CD14-positive monocyte (primary cell): ENCODE measurements around the gene STX18. TPM values are rescaled to one million over a fixed set of nuclear protein-coding genes. Genes with fewer than 3 reads are reported as not detected.

Experiments
- DNase-seq, 3 donors: peaks; one replicate each; pipeline ENCODE4 v3.0.0-alpha.2; 2011 to 2022
- H2AFZ ChIP-seq: 2 replicates; pipeline ENCODE4 v1.6.0; 2012; ENCODE audit warnings: mild to moderate bottlenecking, low read depth, low read length, inconsistent platforms; ENCODE audit not compliant: insufficient read depth, poor library complexity, severe bottlenecking
- H3K27ac ChIP-seq, 2 donors: 1 replicate in 1 of 2; 2 replicates in 1 of 2; pipeline ENCODE4 v1.5.1; 2012 to 2013; ENCODE audit warnings: low read length in 2 of 2, control low read depth in 1 of 2, inconsistent platforms in 1 of 2, low read depth in 1 of 2, mild to moderate bottlenecking in 1 of 2
- H3K27me3 ChIP-seq, 2 donors: one replicate each; pipeline versions ENCODE4 v1.6.0 to v1.6.1; 2011 to 2013; ENCODE audit warnings: low read length in 2 of 2; ENCODE audit not compliant: control insufficient read depth in 2 of 2, insufficient read depth in 2 of 2
- H3K36me3 ChIP-seq, 2 donors: replicated peaks in 1 of 2; 1 replicate in 1 of 2; 2 replicates in 1 of 2; pipeline versions ENCODE4 v1.5.1 to v1.6.1; 2012 to 2013; ENCODE audit warnings: low read length in 2 of 2, control low read depth in 1 of 2, inconsistent platforms in 1 of 2, mild to moderate bottlenecking in 1 of 2; ENCODE audit not compliant: insufficient read depth in 2 of 2, control insufficient read depth in 1 of 2
- H3K4me1 ChIP-seq, 2 donors: 1 replicate in 1 of 2; 2 replicates in 1 of 2; pipeline versions ENCODE4 v1.5.1 to v1.6.1; 2012 to 2013; ENCODE audit warnings: low read length in 2 of 2, control low read depth in 1 of 2, inconsistent platforms in 1 of 2, mild to moderate bottlenecking in 1 of 2, moderate library complexity in 1 of 2; ENCODE audit not compliant: insufficient read depth in 2 of 2, control insufficient read depth in 1 of 2
- H3K4me2 ChIP-seq: replicated peaks from 2 replicates; pipeline ENCODE3; 2012; ENCODE audit warnings: low read length, moderate library complexity, mild to moderate bottlenecking; ENCODE audit not compliant: poor library complexity, severe bottlenecking; ENCODE audit errors: extremely low read depth
- H3K4me3 ChIP-seq, 3 experiments: fragments of 200-600 bp in 1 of 3; sonication (generic) in 1 of 3; replicated peaks in 1 of 3; 1 replicate in 2 of 3; 2 replicates in 1 of 3; pipeline ENCODE4 v1.5.1; 2011 to 2013; ENCODE audit warnings: low read length in 3 of 3, mild to moderate bottlenecking in 3 of 3, control low read depth in 2 of 3, low read depth in 2 of 3, inconsistent platforms in 1 of 3, moderate library complexity in 1 of 3
- H3K79me2 ChIP-seq: 2 replicates; pipeline ENCODE4 v1.6.0; 2012; ENCODE audit warnings: mild to moderate bottlenecking, control low read depth, inconsistent platforms, low read length, moderate library complexity; ENCODE audit not compliant: insufficient read depth
- H3K9ac ChIP-seq: 2 replicates; pipeline ENCODE4 v1.6.0; 2017; ENCODE audit warnings: low read length, mild to moderate bottlenecking; ENCODE audit not compliant: insufficient read depth, poor library complexity, severe bottlenecking
- H3K9me3 ChIP-seq, 2 donors: replicated peaks in 1 of 2; 1 replicate in 1 of 2; 2 replicates in 1 of 2; pipeline versions ENCODE4 v1.5.1 to v1.6.1; 2012 to 2013; ENCODE audit warnings: low read length in 2 of 2, control low read depth in 1 of 2; ENCODE audit not compliant: control insufficient read depth in 1 of 2, insufficient read depth in 1 of 2
- H4K20me1 ChIP-seq: 2 replicates; pipeline ENCODE4 v1.6.0; 2012; ENCODE audit warnings: mild to moderate bottlenecking, low read length, control low read depth, moderate library complexity; ENCODE audit not compliant: insufficient read depth
- H3K27ac Mint-ChIP-seq, 7 donors: one replicate each; pipeline ENCODE4 v1.8.0; 2020; ENCODE audit warnings: mild to moderate bottlenecking in 7 of 7, mixed read lengths in 7 of 7, moderate library complexity in 6 of 7, inconsistent platforms in 2 of 7
- H3K27me3 Mint-ChIP-seq, 3 donors: one replicate each; pipeline ENCODE4 v1.8.0; 2021 to 2022; ENCODE audit warnings: low read depth in 3 of 3, mild to moderate bottlenecking in 3 of 3, mixed read lengths in 3 of 3, moderate library complexity in 3 of 3, inconsistent platforms in 1 of 3
- H3K36me3 Mint-ChIP-seq, 2 donors: one replicate each; pipeline ENCODE4 v1.8.0; 2020; ENCODE audit warnings: mixed read lengths in 2 of 2, inconsistent platforms in 1 of 2, mild to moderate bottlenecking in 1 of 2
- H3K4me1 Mint-ChIP-seq: one replicate; pipeline ENCODE4 v1.8.0; 2020; ENCODE audit warnings: mild to moderate bottlenecking, mixed read lengths
- H3K4me3 Mint-ChIP-seq, 2 donors: one replicate each; pipeline ENCODE4 v1.8.0; 2020; ENCODE audit warnings: mild to moderate bottlenecking in 2 of 2, mixed read lengths in 2 of 2, moderate library complexity in 1 of 2
- H3K9me3 Mint-ChIP-seq, 7 donors: one replicate each; pipeline ENCODE4 v1.8.0; 2020 to 2022; ENCODE audit warnings: mixed read lengths in 7 of 7, mild to moderate bottlenecking in 6 of 7, moderate library complexity in 6 of 7, inconsistent platforms in 2 of 7
- CTCF ChIP-seq: fragments of 200-600 bp; IDR thresholded peaks from one replicate; pipeline ENCODE4 v1.8.0; 2022; ENCODE audit warnings: antibody characterized with exemption, mild to moderate bottlenecking
- WGBS: methylation state at CpG from one replicate; pipeline ENCODE4 v1.1.5; 2013; ENCODE audit warnings: missing lambda C conversion rate; ENCODE audit not compliant: insufficient coverage; 5-methylcytosine and 5-hydroxymethylcytosine counted together
- intact Hi-C, 2 donors: fragments of 100-400 bp; cut with micrococcal nuclease; formaldehyde crosslinking; loops; one replicate each; pipeline versions ENCODE4 v1.15.0 to v1.15.1; 2023
- polyA plus RNA-seq, 3 donors: library from polyadenylated mRNA; depleted of rRNA in 1 of 3; unstranded in 2 of 3; stranded (reverse) in 1 of 3; fragments of 300-500 nt in 2 of 3; fragments of >200 nt in 1 of 3; fragmentation: Illumina TruSeq in 2 of 3; gene quantifications; 1 replicate in 2 of 3; 2 replicates in 1 of 3; pipeline ENCODE4 v1.2.3, GENCODE V29; 2012 to 2021

The STX18 gene
- polyA plus RNA-seq, 3 donors: 19.0 to 24.1 (median 19.6) TPM

GRCh38 chr4:4558881-4559280 lies 17.0 kb upstream of the STX18 start:
- Mint-ChIP-seq H3K4me1 (no peaks in the 10 kb centered on the region), H3K27me3 (peaks cover 0 to 5% (median 0%) of the 10 kb centered on the region in 3 donors), H3K36me3 (no peaks in the 10 kb centered on the region), H3K27ac (no peak overlapping the region), H3K4me3 (no peak overlapping the region), H3K9me3 (peaks cover 0 to 1% (median 0%) of the 10 kb centered on the region in 7 donors)
- H3K4me1 ChIP-seq: no peaks in the 10 kb centered on the region
- H3K9ac ChIP-seq: no peak overlapping the region
- no peak for DNase-seq
- H4K20me1 ChIP-seq: no peaks in the 10 kb centered on the region
- intact Hi-C loops: no loop called here
- H3K4me3 ChIP-seq: no peak overlapping the region
- no peak overlapping the region for H2AFZ ChIP-seq
- 43% methylated on average over 2 of the region's 4 CpGs for WGBS
- no peaks in the 10 kb centered on the region for H3K27me3 ChIP-seq
- no peak for TF ChIP-seq CTCF
- H3K4me2 ChIP-seq: no peak overlapping the region
- H3K36me3 ChIP-seq: no peaks in the 10 kb centered on the region
- H3K27ac ChIP-seq: no peak overlapping the region
- H3K79me2 ChIP-seq: no peaks in the 10 kb centered on the region
- no peaks in the 10 kb centered on the region for H3K9me3 ChIP-seq

- Mint-ChIP-seq H3K9me3 (peaks cover 0 to 3% (median 0%) of the 10 kb centered on the region in 7 donors), H3K36me3 (peaks cover 3% of the 10 kb centered on the region in 2 donors), H3K4me3 (no peak overlapping the region), H3K27me3 (peaks cover 0 to 3% (median 0%) of the 10 kb centered on the region in 3 donors), H3K4me1 (no peaks in the 10 kb centered on the region), H3K27ac (no peak overlapping the region)
- Histone ChIP-seq H2AFZ (no peak overlapping the region), H3K4me1 (no peaks in the 10 kb centered on the region), H3K4me3 (no peak overlapping the region), H3K4me2 (no peak overlapping the region), H3K27me3 (no peaks in the 10 kb centered on the region), H4K20me1 (no peaks in the 10 kb centered on the region), H3K9me3 (no peaks in the 10 kb centered on the region), H3K79me2 (no peaks in the 10 kb centered on the region), H3K36me3 (no peaks in the 10 kb centered on the region), H3K9ac (no peak overlapping the region), H3K27ac (no peak overlapping the region)
- DNase-seq: no peak
- TF ChIP-seq CTCF: no peak
- no CpG with 5 or more reads among the region's 4 CpGs for WGBS
- intact Hi-C loops: no loop called here
Observed at GRCh38 chr4:4555916-4556315, 14.1 kb upstream of the STX18 start.
